Measurements from ENCODE around the gene CACNA1B.

DNA sequence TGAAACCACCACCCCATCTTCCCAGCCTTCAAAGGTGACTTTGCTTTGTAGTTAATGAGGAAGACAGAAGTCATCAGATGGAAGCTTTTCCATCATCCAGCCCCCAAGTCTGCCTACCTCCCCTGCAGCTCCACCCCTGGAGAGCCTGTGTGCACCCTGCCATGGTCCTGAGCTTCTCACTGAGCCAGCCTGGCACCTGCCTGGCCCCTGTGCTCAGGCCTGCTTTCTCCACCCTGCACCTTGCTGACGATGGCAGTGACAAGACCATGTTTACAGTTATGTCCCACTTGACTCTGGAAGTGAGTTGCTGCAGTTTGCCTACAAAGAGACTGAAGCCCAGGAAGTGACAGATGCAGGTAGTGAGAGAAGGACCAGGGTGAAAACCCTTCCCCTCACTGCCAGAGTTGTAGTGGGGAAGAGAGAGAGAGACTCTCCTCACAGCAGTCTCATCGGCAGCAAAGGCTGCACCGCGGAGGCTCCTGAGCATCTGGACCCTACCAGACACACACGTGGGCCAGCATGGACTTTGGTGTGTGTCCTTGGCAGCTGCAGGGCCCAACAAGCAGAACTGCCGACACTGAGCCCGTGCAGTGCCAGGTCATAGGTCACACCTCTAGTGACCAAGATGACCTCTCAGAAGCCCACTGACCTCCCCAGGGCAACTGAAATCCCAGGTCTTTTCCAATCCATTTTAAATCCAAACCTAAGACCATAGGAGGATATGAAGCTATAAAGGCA, 107.1 kb downstream of the CACNA1B start:
- TF ChIP-seq POLR2A (IDR thresholded peaks at IDR 0.05) (no peak), POLR2AphosphoS5 (IDR thresholded peaks at IDR 0.05) (no peak), EP300 (IDR thresholded peaks at IDR 0.05) (no peak)
- TF ChIP-seq, protein P1, sequence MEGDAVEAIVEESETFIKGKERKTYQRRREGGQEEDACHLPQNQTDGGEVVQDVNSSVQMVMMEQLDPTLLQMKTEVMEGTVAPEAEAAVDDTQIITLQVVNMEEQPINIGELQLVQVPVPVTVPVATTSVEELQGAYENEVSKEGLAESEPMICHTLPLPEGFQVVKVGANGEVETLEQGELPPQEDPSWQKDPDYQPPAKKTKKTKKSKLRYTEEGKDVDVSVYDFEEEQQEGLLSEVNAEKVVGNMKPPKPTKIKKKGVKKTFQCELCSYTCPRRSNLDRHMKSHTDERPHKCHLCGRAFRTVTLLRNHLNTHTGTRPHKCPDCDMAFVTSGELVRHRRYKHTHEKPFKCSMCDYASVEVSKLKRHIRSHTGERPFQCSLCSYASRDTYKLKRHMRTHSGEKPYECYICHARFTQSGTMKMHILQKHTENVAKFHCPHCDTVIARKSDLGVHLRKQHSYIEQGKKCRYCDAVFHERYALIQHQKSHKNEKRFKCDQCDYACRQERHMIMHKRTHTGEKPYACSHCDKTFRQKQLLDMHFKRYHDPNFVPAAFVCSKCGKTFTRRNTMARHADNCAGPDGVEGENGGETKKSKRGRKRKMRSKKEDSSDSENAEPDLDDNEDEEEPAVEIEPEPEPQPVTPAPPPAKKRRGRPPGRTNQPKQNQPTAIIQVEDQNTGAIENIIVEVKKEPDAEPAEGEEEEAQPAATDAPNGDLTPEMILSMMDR (IDR thresholded peaks at IDR 0.05): no peak

All from upper lobe of left lung (tissue), 4 donors.